Hematopoietic multipotent progenitor cell (in vitro differentiated cells): ENCODE results near the gene HES2. TPM values are rescaled to one million over a fixed set of nuclear protein-coding genes. Genes with fewer than 3 reads are reported as not detected.

Experiments used
- small RNA-seq: library from RNA; depleted of rRNA; stranded (forward); fragments of <200 nt; gene quantifications from one replicate; pipeline ENCODE3, GENCODE V24; 2012
- total RNA-seq: library from RNA; depleted of rRNA; stranded (reverse); fragments of >200 nt; gene quantifications from one replicate; pipeline ENCODE4 v1.2.3, GENCODE V29; 2012

HES2 gene
- total RNA-seq, 1 donor = under 0.01 TPM

Small RNAs within 50 kb of the gene (small RNA-seq; reads per million reads assigned to genes)
- not detected for gene MIR4252

Other genes starting within 250 kb of the HES2 start
- gene CHD5, start 239.6 kb downstream of the HES2 start, total RNA-seq = 0.54 TPM
- gene RPL22, start 220.3 kb downstream of the HES2 start, total RNA-seq = 68.1 TPM
- gene RNF207, start 213.8 kb downstream of the HES2 start, total RNA-seq = 2.2 TPM
- gene ICMT, start 184.0 kb downstream of the HES2 start, total RNA-seq = 31.2 TPM
- gene HES3, start 175.7 kb downstream of the HES2 start, total RNA-seq = not detected
- gene GPR153, start 158.8 kb downstream of the HES2 start, total RNA-seq = 0.54 TPM
- 38.8 TPM for gene ACOT7, start 26.2 kb downstream of the HES2 start, total RNA-seq
- gene ESPN, start 4.9 kb upstream of the HES2 start, total RNA-seq = 0.27 TPM
- 7.3 TPM for gene TNFRSF25, start 46.3 kb upstream of the HES2 start, total RNA-seq
- gene PLEKHG5, start 71.7 kb upstream of the HES2 start, total RNA-seq = 0.54 TPM
- 19.1 TPM for gene NOL9, start 134.6 kb upstream of the HES2 start, total RNA-seq
- not detected for gene TAS1R1, start 135.4 kb upstream of the HES2 start, total RNA-seq
- 60.9 TPM for gene ZBTB48, start 160.1 kb upstream of the HES2 start, total RNA-seq
- 41.7 TPM for gene KLHL21, start 182.9 kb upstream of the HES2 start, total RNA-seq
- gene PHF13, start 193.8 kb upstream of the HES2 start, total RNA-seq = 7.0 TPM
- 19.4 TPM for gene THAP3, start 204.9 kb upstream of the HES2 start, total RNA-seq